HG03442 (cell line): ENCODE data around the gene SLC30A1.
"Not testable (repeated sequence)": the region's sequence is repeated elsewhere in the genome, so short reads cannot be mapped to it uniquely, and the experiment has no call there.

Source experiments
- ATAC-seq: cut with Tn5 transposase; IDR thresholded peaks from one replicate; pipeline ENCODE4 v1.9.1; 2021; ENCODE audit warnings: mild to moderate bottlenecking, moderate library complexity; ENCODE audit not compliant: unreplicated experiment

Gene SLC30A1

GRCh38 chr1:211588711-211589110 is 9.8 kb upstream of the SLC30A1 start:
- ATAC-seq: no peak

DNA sequence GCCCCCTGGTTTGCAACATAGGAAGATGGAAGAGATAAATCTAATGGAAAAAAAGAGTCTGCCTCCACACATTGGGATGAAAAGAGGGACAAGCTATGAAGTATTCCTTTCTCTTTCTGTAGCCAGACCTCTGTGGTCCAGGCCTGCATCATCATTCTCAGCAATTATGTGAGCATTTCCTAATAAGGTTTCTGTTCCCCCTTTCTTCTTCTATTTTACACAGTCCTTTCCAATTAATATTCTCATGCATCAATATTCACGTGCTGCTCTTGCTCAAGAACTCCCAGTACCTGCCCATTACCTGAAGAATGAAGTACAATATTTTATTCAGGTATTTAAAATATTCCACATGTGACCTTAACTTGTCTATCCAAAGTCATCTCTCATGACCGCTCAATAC is 8.2 kb upstream of the SLC30A1 start:
- ATAC-seq: no peak

DNA sequence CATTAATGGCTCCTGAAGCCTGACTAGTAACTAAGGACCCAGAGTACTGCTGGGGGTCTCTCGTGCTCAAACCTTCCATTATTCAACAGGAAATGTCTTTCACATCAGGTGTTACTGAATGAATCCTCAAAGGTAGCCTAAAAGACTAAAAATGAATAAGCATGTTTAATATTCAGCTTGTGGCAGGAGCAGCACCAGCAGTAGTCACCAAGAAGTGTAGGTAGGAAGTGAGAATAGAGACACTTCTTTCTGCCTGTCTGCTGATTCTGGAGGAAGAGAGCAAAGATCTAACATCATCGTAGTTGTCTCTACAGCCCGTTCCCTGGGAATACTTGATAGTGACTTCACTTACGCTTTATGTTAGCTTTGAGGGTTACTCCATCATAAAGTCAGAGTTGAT is 7.6 kb upstream of the SLC30A1 start:
- no peak for ATAC-seq

DNA sequence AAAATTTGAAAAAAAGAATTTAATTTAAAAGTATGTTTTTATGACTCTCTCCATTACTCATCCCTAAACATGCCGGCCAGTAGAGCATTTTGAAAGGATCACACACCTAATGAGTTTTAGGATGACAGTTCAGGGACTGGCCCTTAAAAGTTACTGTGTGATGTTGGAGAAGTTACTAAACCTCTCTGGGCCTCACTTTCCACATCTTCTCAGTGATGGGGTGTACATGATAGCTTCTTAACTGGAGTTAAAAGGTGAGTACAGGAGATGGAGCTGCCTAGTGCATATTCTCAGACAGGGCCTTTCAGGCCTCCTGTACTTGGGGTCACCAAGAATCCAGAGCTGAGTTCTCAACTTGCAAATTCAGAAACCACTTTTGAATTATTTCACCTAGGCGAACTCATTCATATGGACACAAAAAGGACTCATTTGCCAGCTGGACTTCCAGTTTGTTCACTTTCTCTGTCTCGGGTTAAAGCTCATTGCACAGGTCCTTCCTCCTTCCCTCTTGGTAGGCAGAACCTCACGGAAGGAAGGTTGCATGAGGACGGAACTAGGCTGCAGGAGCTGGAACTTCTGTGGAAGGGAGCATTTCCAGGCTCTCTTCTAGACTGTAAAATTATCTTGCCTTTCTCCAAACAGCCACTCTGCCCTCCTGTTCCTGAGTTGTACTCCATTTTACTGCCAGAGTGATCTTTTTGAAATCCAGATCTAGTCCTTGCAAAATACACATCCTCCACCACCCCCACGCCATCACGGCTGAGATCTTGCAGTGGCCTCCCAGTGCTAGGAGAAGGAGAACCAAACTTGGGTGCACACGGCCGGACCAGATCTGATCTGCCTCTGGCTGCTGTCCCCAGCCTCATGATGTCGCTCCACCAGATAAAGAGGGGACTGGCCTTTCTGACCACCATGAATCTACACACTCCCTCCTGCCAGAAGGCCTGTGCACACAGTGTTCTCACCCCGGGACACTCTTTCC is 4.3 kb upstream of the SLC30A1 start:
- ATAC-seq: no peak

DNA sequence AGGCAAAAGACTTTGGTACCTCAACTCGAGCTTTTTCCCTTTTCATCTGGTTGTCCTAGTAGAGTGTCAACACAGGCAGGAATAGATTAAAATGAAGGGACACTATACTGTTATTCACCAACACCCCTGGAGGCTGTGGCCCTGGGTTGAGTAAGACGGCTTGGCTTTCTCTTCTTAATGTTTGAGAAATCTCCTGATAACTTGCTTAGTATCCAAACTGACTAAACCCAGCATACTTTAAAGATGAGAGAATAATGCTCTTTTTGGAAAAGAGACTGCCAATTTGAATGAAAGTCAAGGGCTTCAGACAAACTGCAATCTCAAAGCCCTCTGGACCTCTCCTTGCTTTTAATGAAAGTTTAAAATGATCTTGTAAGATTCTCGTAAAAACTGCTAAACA is 2.6 kb upstream of the SLC30A1 start:
- no peak for ATAC-seq

GRCh38 chr1:211580303-211580687 is 1.3 kb upstream of the SLC30A1 start:
- ATAC-seq: no peak

- peak; percentile 34 for ATAC-seq
Measured at GRCh38 chr1:211579440-211580302, 710 bp upstream of the SLC30A1 start.

- ATAC-seq: peak; percentile 33
Measured at GRCh38 chr1:211577819-211578639, 932 bp downstream of the SLC30A1 start.

DNA sequence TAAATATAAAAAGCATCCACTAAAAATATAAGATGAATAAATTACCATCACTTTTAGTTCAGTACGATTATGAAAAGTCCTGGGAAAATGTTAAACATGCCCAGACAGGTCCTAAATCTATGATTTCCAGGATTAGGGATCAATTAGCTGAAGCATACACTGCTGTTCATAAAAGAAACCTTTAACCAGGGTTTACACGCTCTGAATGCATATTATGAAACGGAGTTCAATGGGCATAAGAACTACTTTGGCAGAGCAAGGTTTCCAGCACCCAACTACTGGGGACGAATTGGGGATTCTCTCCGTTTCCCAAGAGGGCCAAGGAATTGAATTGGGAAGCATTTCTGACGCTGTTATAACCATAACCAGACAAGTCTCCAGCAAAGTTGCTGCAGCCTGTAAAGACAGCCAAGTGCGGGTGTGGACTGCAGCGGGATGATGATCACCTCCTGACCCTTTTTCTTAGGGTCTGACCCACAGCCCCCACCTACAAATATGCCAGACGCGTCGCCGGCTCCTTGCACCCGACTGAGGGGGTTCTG is 1.6 kb downstream of the SLC30A1 start:
- ATAC-seq: no peak

DNA sequence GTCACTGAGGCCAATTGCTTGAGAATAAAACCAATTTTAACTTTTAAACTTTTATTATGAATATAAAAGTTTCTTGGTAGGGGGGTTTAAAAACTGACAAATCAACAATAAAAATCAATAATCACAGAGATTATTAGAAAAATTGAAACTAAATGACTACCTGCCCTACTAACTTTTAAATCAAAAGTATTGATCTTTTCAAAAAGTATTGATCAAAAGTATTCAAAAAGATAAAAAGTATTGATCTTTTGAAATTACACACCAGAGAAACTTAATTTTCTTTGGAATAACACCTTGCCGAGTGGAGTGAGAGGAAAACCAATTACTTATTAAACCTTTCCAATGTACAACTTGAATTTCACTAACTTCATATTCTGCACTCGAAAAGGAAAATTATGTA is 2.2 kb downstream of the SLC30A1 start:
- ATAC-seq: no peak

- no peak for ATAC-seq
Measured at GRCh38 chr1:211574705-211575104, 4.3 kb downstream of the SLC30A1 start.

DNA sequence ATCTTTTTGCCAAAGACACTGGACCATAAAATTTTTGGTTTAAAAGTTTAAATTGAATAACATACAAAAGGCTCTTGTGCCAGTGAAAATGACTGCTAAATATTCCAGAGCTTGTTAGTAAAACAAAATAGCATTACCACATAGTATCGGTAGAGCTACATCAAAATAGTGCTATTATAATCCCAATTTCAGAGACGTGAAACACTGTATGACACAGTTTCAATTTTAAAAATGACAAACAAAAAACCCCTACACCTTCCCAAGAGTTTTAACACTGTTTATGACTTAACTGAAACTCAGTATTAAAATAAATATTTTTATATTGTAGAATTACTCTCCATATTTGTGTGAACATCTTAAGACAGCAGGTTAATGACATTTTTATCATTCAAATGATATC is 7.0 kb downstream of the SLC30A1 start:
- no peak for ATAC-seq

DNA sequence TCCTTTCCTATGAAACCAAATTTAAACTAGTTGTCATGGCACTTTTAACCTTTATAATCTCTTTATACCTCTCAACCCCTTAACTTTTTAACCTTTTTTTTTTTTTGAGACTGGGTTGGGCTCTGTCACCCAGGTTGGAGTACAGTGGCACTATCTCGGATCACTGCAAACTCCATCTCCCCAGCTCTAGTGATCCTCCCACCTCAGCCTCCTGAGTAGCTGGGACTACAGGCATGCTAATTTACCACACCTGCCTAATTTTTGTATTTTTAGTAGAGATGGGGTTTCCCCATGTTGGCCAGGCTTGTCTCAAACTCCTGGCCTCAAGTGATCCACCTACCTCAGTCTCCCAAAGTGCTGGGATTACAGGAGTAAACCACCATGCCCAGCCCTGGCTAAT is 8.6 kb downstream of the SLC30A1 start:
- not testable (repeated sequence) for ATAC-seq

GRCh38 chr1:211566431-211567025 is 12.4 kb downstream of the SLC30A1 start:
- peak; percentile 95 for ATAC-seq

- ATAC-seq: no peak
Measured at GRCh38 chr1:211564084-211564483, 14.9 kb downstream of the SLC30A1 start.

GRCh38 chr1:211559222-211560010 is 19.5 kb downstream of the SLC30A1 start:
- ATAC-seq: no peak

GRCh38 chr1:211557894-211558625 is 20.9 kb downstream of the SLC30A1 start:
- ATAC-seq: no peak

- ATAC-seq: no peak
Measured at GRCh38 chr1:211553549-211553948, 25.4 kb downstream of the SLC30A1 start.
